Transverse colon (tissue), 4 donors: ENCODE results near the gene IFIH1. TPM values are rescaled to one million over a fixed set of nuclear protein-coding genes. Genes with fewer than 3 reads are reported as not detected.

ENCODE experiments used
- DNase-seq: peaks from one replicate; pipeline ENCODE4 v3.0.0-alpha.2; 2019
- H3K27ac ChIP-seq, 4 donors: fragments of 200-600 bp; sonication (generic); 2 replicates each; pipeline ENCODE4 v1.5.1; 2016 to 2018; ENCODE audit warnings: inconsistent platforms in 4 of 4
- H3K27me3 ChIP-seq: fragments of 200-600 bp; sonication (generic); 2 replicates; pipeline ENCODE4 v1.5.1; 2017; ENCODE audit warnings: inconsistent platforms
- H3K36me3 ChIP-seq, 4 donors: fragments of 200-600 bp; sonication (generic); 2 replicates each; pipeline ENCODE4 v1.5.1; 2017 to 2019; ENCODE audit warnings: inconsistent platforms in 4 of 4
- H3K4me1 ChIP-seq, 4 donors: fragments of 200-600 bp; sonication (generic); 2 replicates each; pipeline ENCODE4 v1.5.1; 2017 to 2020; ENCODE audit warnings: inconsistent platforms in 4 of 4
- H3K4me3 ChIP-seq, 4 donors: fragments of 200-600 bp; sonication (generic); 1 replicate in 1 of 4; 2 replicates in 3 of 4; pipeline versions ENCODE4 v1.5.1 to v1.6.1; 2017 to 2019; ENCODE audit warnings: inconsistent platforms in 4 of 4
- H3K9me3 ChIP-seq, 2 donors: fragments of 200-600 bp; sonication (generic); 2 replicates each; pipeline ENCODE4 v1.5.1; 2017 to 2019; ENCODE audit warnings: inconsistent platforms in 2 of 2
- EP300 ChIP-seq: sonication (generic); formaldehyde crosslinking; IDR thresholded peaks from one replicate; pipeline ENCODE4 v1.6.1; 2017; ENCODE audit warnings: antibody characterized with exemption, low read depth
- POLR2A ChIP-seq: fragments of 450-650 bp; IDR thresholded peaks from one replicate; pipeline ENCODE4 v1.6.1; 2016; ENCODE audit warnings: antibody characterized with exemption, mild to moderate bottlenecking, moderate library complexity
- POLR2AphosphoS5 ChIP-seq, 3 donors: sonication (generic); formaldehyde crosslinking; IDR thresholded peaks; one replicate each; pipeline ENCODE4 v1.6.1; 2016; ENCODE audit warnings: antibody characterized with exemption in 3 of 3
- WGBS, 2 donors: methylation state at CpG; one replicate each; pipeline ENCODE4 v1.1.5; 2018; ENCODE audit warnings: low coverage in 1 of 2; 5-methylcytosine and 5-hydroxymethylcytosine counted together
- in situ Hi-C, 4 donors: fragments of 200-750 bp; cut with MboI; loops; one replicate each; pipeline versions ENCODE4 v1.15.0 to v1.15.1; 2017; ENCODE audit warnings: low sequenced_read_pairs in 3 of 4, low pct_ligation_motif_present in 1 of 4, low pct_unique_long_range_greater_than_20kb in 1 of 4
- intact Hi-C: fragments of 100-400 bp; cut with DNase I; formaldehyde crosslinking; loops from one replicate; pipeline ENCODE4 v1.15.1; 2023; ENCODE audit warnings: low total_unique reads
- total RNA-seq, 4 donors: library from RNA; depleted of rRNA; stranded (reverse); fragments of >200 nt; gene quantifications; one replicate each; pipeline ENCODE4 v1.1.0, GENCODE V29; 2016
- TF ChIP-seq, protein P1 (sequence below), 5 experiments: fragments of 200-600 bp in 3 of 5; fragments of 450-650 bp in 2 of 5; sonication (generic) in 3 of 5; IDR thresholded peaks; 1 replicate in 2 of 5; 2 replicates in 3 of 5; pipeline ENCODE4 v1.5.1; 2016 to 2017; ENCODE audit warnings: antibody characterized with exemption in 5 of 5, inconsistent platforms in 3 of 5, mild to moderate bottlenecking in 2 of 5, moderate library complexity in 1 of 5

The IFIH1 gene
- total RNA-seq, 4 donors from 2014 or later, result 23.1 to 133 (median 29.5) TPM

DNA sequence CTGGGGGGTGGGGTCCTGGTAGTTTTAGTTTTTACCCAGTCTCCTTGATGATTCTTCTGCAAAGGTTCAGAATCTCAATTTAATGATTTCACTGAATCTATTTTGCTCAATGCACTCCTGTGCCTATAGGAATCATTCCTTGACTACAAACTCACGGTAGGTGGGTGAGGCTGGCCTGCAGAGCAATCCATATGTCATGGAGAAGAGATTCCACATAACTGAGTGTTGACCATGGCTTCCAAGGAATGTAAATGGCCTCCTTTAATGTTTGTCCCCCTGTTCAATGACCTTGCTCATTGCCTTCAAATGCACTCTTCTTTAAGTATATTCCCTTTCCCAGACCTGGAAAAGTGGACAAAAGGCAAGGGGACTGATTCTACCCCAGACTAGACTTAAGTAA lies 87.7 kb downstream of the IFIH1 start:
- TF ChIP-seq EP300 (no peak), POLR2A (no peak), POLR2AphosphoS5 (IDR thresholded peaks at IDR 0.05) (no peak)
- TF ChIP-seq, protein P1, sequence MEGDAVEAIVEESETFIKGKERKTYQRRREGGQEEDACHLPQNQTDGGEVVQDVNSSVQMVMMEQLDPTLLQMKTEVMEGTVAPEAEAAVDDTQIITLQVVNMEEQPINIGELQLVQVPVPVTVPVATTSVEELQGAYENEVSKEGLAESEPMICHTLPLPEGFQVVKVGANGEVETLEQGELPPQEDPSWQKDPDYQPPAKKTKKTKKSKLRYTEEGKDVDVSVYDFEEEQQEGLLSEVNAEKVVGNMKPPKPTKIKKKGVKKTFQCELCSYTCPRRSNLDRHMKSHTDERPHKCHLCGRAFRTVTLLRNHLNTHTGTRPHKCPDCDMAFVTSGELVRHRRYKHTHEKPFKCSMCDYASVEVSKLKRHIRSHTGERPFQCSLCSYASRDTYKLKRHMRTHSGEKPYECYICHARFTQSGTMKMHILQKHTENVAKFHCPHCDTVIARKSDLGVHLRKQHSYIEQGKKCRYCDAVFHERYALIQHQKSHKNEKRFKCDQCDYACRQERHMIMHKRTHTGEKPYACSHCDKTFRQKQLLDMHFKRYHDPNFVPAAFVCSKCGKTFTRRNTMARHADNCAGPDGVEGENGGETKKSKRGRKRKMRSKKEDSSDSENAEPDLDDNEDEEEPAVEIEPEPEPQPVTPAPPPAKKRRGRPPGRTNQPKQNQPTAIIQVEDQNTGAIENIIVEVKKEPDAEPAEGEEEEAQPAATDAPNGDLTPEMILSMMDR (IDR thresholded peaks at IDR 0.05), result no peak
- 82% methylated on average over 1 of the region's 1 CpG; no CpG with 5 or more reads in 1 of the 2 donors for WGBS, 2 donors

DNA sequence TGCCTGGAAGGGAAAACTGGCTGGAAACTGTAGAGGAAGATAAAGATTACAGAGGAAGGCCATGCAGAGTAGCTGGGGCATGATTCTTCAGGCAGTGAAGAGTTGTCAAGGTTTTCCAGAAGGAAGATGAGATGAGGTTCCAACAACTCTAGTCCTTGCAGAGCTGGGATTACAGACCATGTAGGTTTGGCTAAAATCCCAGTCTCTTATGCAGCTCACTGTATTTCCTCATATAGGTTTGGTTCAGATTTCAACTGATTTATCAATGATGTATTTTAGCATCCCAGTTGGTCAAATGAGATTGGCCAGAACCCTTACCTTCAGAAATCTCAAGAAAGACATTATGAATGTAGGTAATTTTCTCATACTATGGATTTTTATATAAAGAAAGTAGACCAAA lies 91.6 kb downstream of the IFIH1 start:
- intact Hi-C loops, result no loop called here
- in situ Hi-C loops, result loop anchor here in 2 of 4 donors (10.0 kb wide), 2 partner anchors 58 to 68 kb away; no protein-coding TSS in a partner anchor

More for the DNA sequence above, 87.7 kb downstream of the IFIH1 start:
- in situ Hi-C loops (no loop called here), intact Hi-C loops (no loop called here)
- Histone ChIP-seq H3K27me3 (no peaks in the 10 kb centered on the region), H3K27ac (no peak overlapping the region), H3K4me1 (no peaks in the 10 kb centered on the region), H3K9me3 (no peaks in the 10 kb centered on the region), H3K36me3 (no peaks in the 10 kb centered on the region), H3K4me3 (no peak overlapping the region)
- no peak for DNase-seq

DNA sequence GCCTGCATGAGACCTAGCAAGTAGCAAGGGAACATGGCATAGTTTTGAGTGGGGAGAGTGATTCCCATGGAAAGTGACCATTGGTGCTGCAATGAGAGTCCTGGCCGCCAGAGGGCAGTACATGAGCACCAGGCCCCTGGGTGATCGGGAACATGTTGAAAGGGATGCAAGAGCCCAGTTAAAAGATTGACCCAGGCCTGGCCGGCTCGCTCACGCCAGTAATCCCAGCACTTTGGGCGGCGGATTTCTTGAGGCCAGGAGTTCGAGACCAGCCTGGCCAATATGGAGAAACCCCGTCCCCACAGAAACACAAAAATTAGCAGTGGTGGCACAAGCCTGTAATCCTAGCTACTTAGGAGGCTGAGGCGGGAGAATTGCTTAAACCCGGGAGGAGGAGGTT lies 97.4 kb downstream of the IFIH1 start:
- Histone ChIP-seq H3K27ac (no peak overlapping the region), H3K4me1 (no peaks in the 10 kb centered on the region), H3K36me3 (no peaks in the 10 kb centered on the region), H3K4me3 (no peak overlapping the region), H3K9me3 (no peaks in the 10 kb centered on the region), H3K27me3 (no peaks in the 10 kb centered on the region)
- peak; percentile 58 for DNase-seq
- TF ChIP-seq POLR2AphosphoS5 (IDR thresholded peaks at IDR 0.05) (no peak), POLR2A (no peak), EP300 (no peak)
- TF ChIP-seq, protein P1 (IDR thresholded peaks at IDR 0.05), result peak; percentile 67 to 82 (median 79)
- 58 to 90% methylated on average over 2 to 11 of the region's 11 CpGs for WGBS, 2 donors
- intact Hi-C loops, result loop anchor here (2.0 kb wide), 1 partner anchor 78 kb away; no protein-coding TSS in a partner anchor
- in situ Hi-C loops, result loop anchor here in 2 of 4 donors (10.0 kb wide), 2 partner anchors 64 to 74 kb away; no protein-coding TSS in a partner anchor

More for the DNA sequence above, 91.6 kb downstream of the IFIH1 start:
- Histone ChIP-seq H3K4me3 (no peak overlapping the region), H3K27me3 (no peaks in the 10 kb centered on the region), H3K9me3 (no peaks in the 10 kb centered on the region), H3K36me3 (no peaks in the 10 kb centered on the region), H3K4me1 (no peaks in the 10 kb centered on the region), H3K27ac (no peak overlapping the region)
- TF ChIP-seq POLR2AphosphoS5 (IDR thresholded peaks at IDR 0.05) (no peak), EP300 (no peak), POLR2A (no peak)
- TF ChIP-seq, protein P1 (IDR thresholded peaks at IDR 0.05), result no peak
- DNase-seq, result no peak

DNA sequence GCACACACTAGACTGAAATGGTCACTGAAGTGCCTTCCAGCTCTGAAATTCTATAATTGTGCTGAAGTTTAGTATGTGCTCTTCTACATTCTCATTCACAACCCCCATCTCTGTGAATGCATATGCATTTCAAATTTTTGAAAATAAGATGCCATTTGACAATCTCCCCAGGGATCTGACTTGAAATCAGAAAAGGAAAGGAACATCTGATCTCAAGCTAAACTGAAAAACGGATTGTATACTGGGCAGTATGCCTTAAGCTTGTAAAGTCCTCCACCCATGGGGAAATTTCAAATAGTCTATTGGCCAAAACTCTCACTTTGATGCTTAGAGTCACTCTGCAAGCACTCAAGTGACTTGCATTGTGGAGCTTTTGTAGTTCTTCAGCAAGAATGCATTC lies 98.1 kb downstream of the IFIH1 start:
- Histone ChIP-seq H3K27ac (no peak overlapping the region), H3K27me3 (no peaks in the 10 kb centered on the region), H3K36me3 (no peaks in the 10 kb centered on the region), H3K4me3 (no peak overlapping the region), H3K9me3 (no peaks in the 10 kb centered on the region), H3K4me1 (no peaks in the 10 kb centered on the region)
- intact Hi-C loops (loop anchor here (2.0 kb wide), 1 partner anchor 78 kb away; no protein-coding TSS in a partner anchor), in situ Hi-C loops (loop anchor here in 2 of 4 donors (10.0 kb wide), 2 partner anchors 64 to 74 kb away; no protein-coding TSS in a partner anchor)
- no peak for DNase-seq
- 38 to 60% methylated on average over 1 of the region's 1 CpG for WGBS, 2 donors
- TF ChIP-seq POLR2AphosphoS5 (IDR thresholded peaks at IDR 0.05) (no peak), POLR2A (no peak), EP300 (no peak)
- TF ChIP-seq, protein P1 (IDR thresholded peaks at IDR 0.05), result no peak
